Transverse colon (tissue), 4 donors: ENCODE data around the gene UTY. TPM values are rescaled to one million over a fixed set of nuclear protein-coding genes. Genes with fewer than 3 reads are reported as not detected.

Source experiments
- DNase-seq: peaks from one replicate; pipeline ENCODE4 v3.0.0-alpha.2; 2019
- H3K27ac ChIP-seq, 4 donors: fragments of 200-600 bp; sonication (generic); 2 replicates each; pipeline ENCODE4 v1.5.1; 2016 to 2018; ENCODE audit warnings: inconsistent platforms in 4 of 4
- H3K27me3 ChIP-seq: fragments of 200-600 bp; sonication (generic); 2 replicates; pipeline ENCODE4 v1.5.1; 2017; ENCODE audit warnings: inconsistent platforms
- H3K36me3 ChIP-seq, 4 donors: fragments of 200-600 bp; sonication (generic); 2 replicates each; pipeline ENCODE4 v1.5.1; 2017 to 2019; ENCODE audit warnings: inconsistent platforms in 4 of 4
- H3K4me1 ChIP-seq, 4 donors: fragments of 200-600 bp; sonication (generic); 2 replicates each; pipeline ENCODE4 v1.5.1; 2017 to 2020; ENCODE audit warnings: inconsistent platforms in 4 of 4
- H3K4me3 ChIP-seq, 4 donors: fragments of 200-600 bp; sonication (generic); 1 replicate in 1 of 4; 2 replicates in 3 of 4; pipeline versions ENCODE4 v1.5.1 to v1.6.1; 2017 to 2019; ENCODE audit warnings: inconsistent platforms in 4 of 4
- H3K9me3 ChIP-seq, 2 donors: fragments of 200-600 bp; sonication (generic); 2 replicates each; pipeline ENCODE4 v1.5.1; 2017 to 2019; ENCODE audit warnings: inconsistent platforms in 2 of 2
- CTCF ChIP-seq, 5 experiments: fragments of 200-600 bp in 3 of 5; fragments of 450-650 bp in 2 of 5; sonication (generic) in 3 of 5; IDR thresholded peaks; 1 replicate in 2 of 5; 2 replicates in 3 of 5; pipeline ENCODE4 v1.5.1; 2016 to 2017; ENCODE audit warnings: antibody characterized with exemption in 5 of 5, inconsistent platforms in 3 of 5, mild to moderate bottlenecking in 2 of 5, moderate library complexity in 1 of 5
- EP300 ChIP-seq: sonication (generic); formaldehyde crosslinking; IDR thresholded peaks from one replicate; pipeline ENCODE4 v1.6.1; 2017; ENCODE audit warnings: antibody characterized with exemption, low read depth
- POLR2A ChIP-seq: fragments of 450-650 bp; IDR thresholded peaks from one replicate; pipeline ENCODE4 v1.6.1; 2016; ENCODE audit warnings: antibody characterized with exemption, mild to moderate bottlenecking, moderate library complexity
- POLR2AphosphoS5 ChIP-seq, 3 donors: sonication (generic); formaldehyde crosslinking; IDR thresholded peaks; one replicate each; pipeline ENCODE4 v1.6.1; 2016; ENCODE audit warnings: antibody characterized with exemption in 3 of 3
- WGBS, 2 donors: methylation state at CpG; one replicate each; pipeline ENCODE4 v1.1.5; 2018; ENCODE audit warnings: low coverage in 1 of 2; 5-methylcytosine and 5-hydroxymethylcytosine counted together
- in situ Hi-C, 4 donors: fragments of 200-750 bp; cut with MboI; loops; one replicate each; pipeline versions ENCODE4 v1.15.0 to v1.15.1; 2017; ENCODE audit warnings: low sequenced_read_pairs in 3 of 4, low pct_ligation_motif_present in 1 of 4, low pct_unique_long_range_greater_than_20kb in 1 of 4
- intact Hi-C: fragments of 100-400 bp; cut with DNase I; formaldehyde crosslinking; loops from one replicate; pipeline ENCODE4 v1.15.1; 2023; ENCODE audit warnings: low total_unique reads
- total RNA-seq, 4 donors: library from RNA; depleted of rRNA; stranded (reverse); fragments of >200 nt; gene quantifications; one replicate each; pipeline ENCODE4 v1.1.0, GENCODE V29; 2016

The UTY gene
- total RNA-seq, 4 donors from 2014 or later: 50.8 to 137 TPM; not detected in 2

- Histone ChIP-seq H3K36me3 (no peaks in the 10 kb centered on the region), H3K9me3 (no peaks in the 10 kb centered on the region), H3K4me3 (no peak overlapping the region), H3K4me1 (peaks cover 0 to 14% (median 0%) of the 10 kb centered on the region in 4 donors), H3K27me3 (no peaks in the 10 kb centered on the region), H3K27ac (no peak overlapping the region)
- no peak for TF ChIP-seq POLR2A
- no peak for TF ChIP-seq CTCF (IDR thresholded peaks at IDR 0.05)
- no peak for TF ChIP-seq EP300
- no peak for TF ChIP-seq POLR2AphosphoS5 (IDR thresholded peaks at IDR 0.05)
- in situ Hi-C loops: loop anchor here in 2 of 4 donors (25.0 kb wide), 1 partner anchor 237 kb away; the partner anchor contains the start of gene TMSB4Y (in 2 of the 2)
- no peak for DNase-seq
- 63% methylated on average over 1 of the region's 2 CpGs; no CpG with 5 or more reads in 1 of the 2 donors for WGBS, 2 donors
- intact Hi-C loops: no loop called here
Measured at GRCh38 chrY:13474997-13475396, 4.8 kb downstream of the UTY start.

GRCh38 chrY:13451572-13451971, 28.3 kb downstream of the UTY start:
- in situ Hi-C loops: no loop called here
- no peak overlapping the region for H3K27ac ChIP-seq
- 100% methylated on average over 1 of the region's 3 CpGs; no CpG with 5 or more reads in 1 of the 2 donors for WGBS, 2 donors
- TF ChIP-seq EP300: no peak
- H3K4me3 ChIP-seq: no peak overlapping the region
- DNase-seq: no peak
- H3K36me3 ChIP-seq: no peaks in the 10 kb centered on the region
- H3K27me3 ChIP-seq: no peaks in the 10 kb centered on the region
- H3K9me3 ChIP-seq: no peaks in the 10 kb centered on the region
- H3K4me1 ChIP-seq: no peaks in the 10 kb centered on the region
- intact Hi-C loops: no loop called here

- no peaks in the 10 kb centered on the region for H3K27me3 ChIP-seq
- TF ChIP-seq EP300 (no peak), POLR2A (no peak), POLR2AphosphoS5 (IDR thresholded peaks at IDR 0.05) (no peak), CTCF (IDR thresholded peaks at IDR 0.05) (no peak)
- no peaks in the 10 kb centered on the region for H3K9me3 ChIP-seq
- intact Hi-C loops: no loop called here
- no peak overlapping the region for H3K4me3 ChIP-seq
- DNase-seq: no peak
- no peak overlapping the region for H3K27ac ChIP-seq
- no peaks in the 10 kb centered on the region for H3K36me3 ChIP-seq
- no CpG with 5 or more reads among the region's 11 CpGs for WGBS, 2 donors
- no peaks in the 10 kb centered on the region for H3K4me1 ChIP-seq
- in situ Hi-C loops: no loop called here
Measured at GRCh38 chrY:13450596-13451130, 29.2 kb downstream of the UTY start.

GRCh38 chrY:13445566-13445965, 34.3 kb downstream of the UTY start:
- TF ChIP-seq POLR2A (no peak), CTCF (IDR thresholded peaks at IDR 0.05) (no peak), EP300 (no peak), POLR2AphosphoS5 (IDR thresholded peaks at IDR 0.05) (no peak)
- Histone ChIP-seq H3K4me1 (no peaks in the 10 kb centered on the region), H3K9me3 (no peaks in the 10 kb centered on the region), H3K36me3 (no peaks in the 10 kb centered on the region), H3K27me3 (no peaks in the 10 kb centered on the region), H3K4me3 (no peak overlapping the region), H3K27ac (no peak overlapping the region)
- no peak for DNase-seq
- in situ Hi-C loops: no loop called here
- intact Hi-C loops: no loop called here
- 50% methylated on average over 1 of the region's 1 CpG; no CpG with 5 or more reads in 1 of the 2 donors for WGBS, 2 donors

- TF ChIP-seq CTCF (IDR thresholded peaks at IDR 0.05) (no peak), POLR2AphosphoS5 (IDR thresholded peaks at IDR 0.05) (no peak), EP300 (no peak), POLR2A (no peak)
- H3K27me3 ChIP-seq: no peaks in the 10 kb centered on the region
- no peaks in the 10 kb centered on the region for H3K4me1 ChIP-seq
- no peaks in the 10 kb centered on the region for H3K9me3 ChIP-seq
- no peak for DNase-seq
- H3K4me3 ChIP-seq: no peak overlapping the region
- intact Hi-C loops: no loop called here
- H3K27ac ChIP-seq: no peak overlapping the region
- in situ Hi-C loops: no loop called here
- no peaks in the 10 kb centered on the region for H3K36me3 ChIP-seq
- 77% methylated on average over 6 of the region's 7 CpGs; no CpG with 5 or more reads in 1 of the 2 donors for WGBS, 2 donors
Measured at GRCh38 chrY:13443146-13443545, 36.7 kb downstream of the UTY start.
